Neural progenitor cell (in vitro differentiated cells): ENCODE measurements around the gene MSANTD2. TPM values are rescaled to one million over a fixed set of nuclear protein-coding genes. Genes with fewer than 3 reads are reported as not detected.

Source experiments
- DNase-seq: peaks from one replicate; pipeline ENCODE4 v3.0.0-alpha.2; 2016; ENCODE audit warnings: low spot score
- H2AFZ ChIP-seq: fragments of 200-600 bp; sonication (generic); replicated peaks from 2 replicates; pipeline ENCODE4 v1.6.1; 2016; ENCODE audit warnings: antibody characterized with exemption
- H3F3A ChIP-seq: fragments of 200-600 bp; sonication (generic); 2 replicates; pipeline ENCODE4 v1.6.1; 2016; ENCODE audit warnings: antibody characterized with exemption, low read depth
- H3K27ac ChIP-seq: fragments of 200-600 bp; sonication (generic); 2 replicates; pipeline ENCODE4 v1.5.1; 2016; ENCODE audit warnings: mild to moderate bottlenecking
- H3K27me3 ChIP-seq: fragments of 200-600 bp; sonication (generic); 2 replicates; pipeline ENCODE4 v1.6.1; 2016; ENCODE audit warnings: mild to moderate bottlenecking, moderate library complexity
- H3K36me3 ChIP-seq: fragments of 200-600 bp; sonication (generic); 2 replicates; pipeline ENCODE4 v1.5.1; 2016
- H3K4me1 ChIP-seq: fragments of 200-600 bp; sonication (generic); 2 replicates; pipeline ENCODE4 v1.6.1; 2016; ENCODE audit warnings: mixed run types
- H3K4me2 ChIP-seq: fragments of 200-600 bp; sonication (generic); 2 replicates; pipeline ENCODE4 v1.6.1; 2016
- H3K4me3 ChIP-seq: fragments of 200-600 bp; sonication (generic); 2 replicates; pipeline ENCODE4 v1.5.1; 2016
- H3K79me2 ChIP-seq: fragments of 200-600 bp; sonication (generic); 2 replicates; pipeline ENCODE4 v1.6.1; 2016; ENCODE audit warnings: low read depth
- H3K9ac ChIP-seq: fragments of 200-600 bp; sonication (generic); 2 replicates; pipeline ENCODE4 v1.6.1; 2016
- H3K9me3 ChIP-seq: fragments of 200-600 bp; sonication (generic); 2 replicates; pipeline ENCODE4 v1.5.1; 2016; ENCODE audit warnings: low read depth
- H4K20me1 ChIP-seq: fragments of 200-600 bp; sonication (generic); 2 replicates; pipeline ENCODE4 v1.6.1; 2016; ENCODE audit warnings: low read depth
- H3K27ac Mint-ChIP-seq: 3 replicates; pipeline ENCODE4 v1.8.0; 2021; ENCODE audit warnings: mixed read lengths
- H3K27me3 Mint-ChIP-seq: 2 replicates; pipeline ENCODE4 v1.8.0; 2022; ENCODE audit warnings: low read depth, mild to moderate bottlenecking, inconsistent platforms, moderate library complexity, mixed read lengths; ENCODE audit not compliant: insufficient read depth
- H3K36me3 Mint-ChIP-seq: 3 replicates; pipeline ENCODE4 v1.8.0; 2021; ENCODE audit warnings: mixed read lengths
- H3K4me1 Mint-ChIP-seq: 3 replicates; pipeline ENCODE4 v1.8.0; 2021; ENCODE audit warnings: mixed read lengths
- H3K4me3 Mint-ChIP-seq: 3 replicates; pipeline ENCODE4 v1.8.0; 2021; ENCODE audit warnings: mild to moderate bottlenecking, moderate library complexity, mixed read lengths
- H3K9me3 Mint-ChIP-seq: 3 replicates; pipeline ENCODE4 v1.8.0; 2020; ENCODE audit warnings: mixed read lengths
- CTCF ChIP-seq: fragments of 200-600 bp; sonication (generic); IDR thresholded peaks from 2 replicates; pipeline ENCODE4 v1.5.1; 2017; ENCODE audit warnings: antibody characterized with exemption, mild to moderate bottlenecking
- EZH2 ChIP-seq: fragments of 200-600 bp; sonication (generic); IDR thresholded peaks from 2 replicates; pipeline ENCODE4 v1.6.1; 2017; ENCODE audit warnings: antibody characterized with exemption, mild to moderate bottlenecking, moderate library complexity
- EZH2phosphoT487 ChIP-seq: fragments of 200-600 bp; sonication (generic); IDR thresholded peaks from 2 replicates; pipeline ENCODE4 v1.6.1; 2017; ENCODE audit warnings: antibody characterized with exemption
- total RNA-seq: library from RNA; depleted of rRNA; stranded (reverse); fragments of >200 nt; gene quantifications from 2 replicates; pipeline ENCODE4 v1.2.3, GENCODE V29; 2015; ENCODE audit warnings: low replicate concordance

The MSANTD2 gene
- total RNA-seq, 1 donor from 2014 or later, result 41.9 TPM

- H3K9me3 ChIP-seq, result no peaks in the 10 kb centered on the region
- TF ChIP-seq CTCF (no peak), EZH2phosphoT487 (no peak), EZH2 (no peak)
- H3F3A ChIP-seq, result peaks cover 9% of the 10 kb centered on the region
- Mint-ChIP-seq H3K27ac (no peak overlapping the region), H3K4me3 (no peak overlapping the region), H3K36me3 (peaks cover 26% of the 10 kb centered on the region), H3K4me1 (no peaks in the 10 kb centered on the region), H3K27me3 (peaks cover 6% of the 10 kb centered on the region), H3K9me3 (no peaks in the 10 kb centered on the region)
- no peak overlapping the region for H2AFZ ChIP-seq
- H3K4me1 ChIP-seq, result no peaks in the 10 kb centered on the region
- no peak overlapping the region for H3K4me3 ChIP-seq
- no peaks in the 10 kb centered on the region for H3K27me3 ChIP-seq
- peaks cover 22% of the 10 kb centered on the region for H3K36me3 ChIP-seq
- no peak overlapping the region for H3K9ac ChIP-seq
- H3K79me2 ChIP-seq, result peaks cover 2% of the 10 kb centered on the region
- H3K27ac ChIP-seq, result no peak overlapping the region
- no peak overlapping the region for H3K4me2 ChIP-seq
- DNase-seq, result no peak
- peaks cover 15% of the 10 kb centered on the region for H4K20me1 ChIP-seq
These were observed 31.3 kb downstream of the MSANTD2 start for GRCh38 chr11:124768914-124769313.

GRCh38 chr11:124766156-124766555 lies 34.0 kb downstream of the MSANTD2 start:
- no peak for TF ChIP-seq EZH2
- H3K4me2 ChIP-seq, result no peak overlapping the region
- H4K20me1 ChIP-seq, result peaks cover 41% of the 10 kb centered on the region
- no peak overlapping the region for H3K4me3 ChIP-seq
- Mint-ChIP-seq H3K27ac (no peak overlapping the region), H3K9me3 (no peaks in the 10 kb centered on the region), H3K27me3 (peaks cover 16% of the 10 kb centered on the region), H3K4me1 (peaks cover 14% of the 10 kb centered on the region), H3K4me3 (no peak overlapping the region), H3K36me3 (peaks cover 16% of the 10 kb centered on the region)
- H3K79me2 ChIP-seq, result no peaks in the 10 kb centered on the region
- peaks cover 19% of the 10 kb centered on the region for H3K27me3 ChIP-seq
- no peak overlapping the region for H3K9ac ChIP-seq
- no peaks in the 10 kb centered on the region for H3K9me3 ChIP-seq
- H3K4me1 ChIP-seq, result peaks cover 7% of the 10 kb centered on the region
- H3K36me3 ChIP-seq, result peaks cover 11% of the 10 kb centered on the region
- no peak for DNase-seq
- H2AFZ ChIP-seq, result no peak overlapping the region
- H3F3A ChIP-seq, result peaks cover 24% of the 10 kb centered on the region
- H3K27ac ChIP-seq, result no peak overlapping the region

GRCh38 chr11:124763156-124763947 lies 36.9 kb downstream of the MSANTD2 start:
- DNase-seq, result peak; percentile 95
- Histone ChIP-seq H3K4me3 (peak overlapping the region; percentile 49), H3K9me3 (no peaks in the 10 kb centered on the region), H4K20me1 (peaks cover 63% of the 10 kb centered on the region), H2AFZ (no peak overlapping the region), H3K4me1 (peaks cover 33% of the 10 kb centered on the region), H3K79me2 (no peaks in the 10 kb centered on the region), H3K4me2 (peak overlapping the region; percentile 84), H3K27me3 (peaks cover 47% of the 10 kb centered on the region), H3K36me3 (peaks cover 2% of the 10 kb centered on the region), H3F3A (peaks cover 41% of the 10 kb centered on the region), H3K27ac (no peak overlapping the region), H3K9ac (no peak overlapping the region)
- peaks cover 29% of the 10 kb centered on the region for H3K4me1 Mint-ChIP-seq
- peaks cover 37% of the 10 kb centered on the region for H3K27me3 Mint-ChIP-seq
- peak; percentile 77 for TF ChIP-seq CTCF
- no peak for TF ChIP-seq EZH2
- no peaks in the 10 kb centered on the region for H3K9me3 Mint-ChIP-seq
- H3K4me3 Mint-ChIP-seq, result peak overlapping the region; percentile 90
- H3K36me3 Mint-ChIP-seq, result peaks cover 13% of the 10 kb centered on the region
- no peak overlapping the region for H3K27ac Mint-ChIP-seq

- Histone ChIP-seq H3K4me1 (peaks cover 36% of the 10 kb centered on the region), H3K4me3 (peak overlapping the region; percentile 49), H3K79me2 (no peaks in the 10 kb centered on the region), H3K36me3 (no peaks in the 10 kb centered on the region), H2AFZ (no peak overlapping the region), H3K9me3 (no peaks in the 10 kb centered on the region), H3F3A (peaks cover 41% of the 10 kb centered on the region), H4K20me1 (peaks cover 63% of the 10 kb centered on the region), H3K27me3 (peaks cover 53% of the 10 kb centered on the region), H3K4me2 (peak overlapping the region; percentile 84), H3K27ac (no peak overlapping the region), H3K9ac (no peak overlapping the region)
- DNase-seq, result peak; percentile 67
- peaks cover 42% of the 10 kb centered on the region for H3K27me3 Mint-ChIP-seq
- H3K27ac Mint-ChIP-seq, result no peak overlapping the region
- H3K36me3 Mint-ChIP-seq, result peaks cover 13% of the 10 kb centered on the region
- no peaks in the 10 kb centered on the region for H3K9me3 Mint-ChIP-seq
- H3K4me1 Mint-ChIP-seq, result peaks cover 34% of the 10 kb centered on the region
- TF ChIP-seq EZH2phosphoT487 (peak; percentile 6), CTCF (no peak), EZH2 (peak; percentile 10)
- H3K4me3 Mint-ChIP-seq, result peak overlapping the region; percentile 90
These were observed 37.5 kb downstream of the MSANTD2 start for GRCh38 chr11:124762624-124763155.
